Measurements from ENCODE around the gene ZNF407.
"Not testable (repeated sequence)": the region's sequence is repeated elsewhere in the genome, so short reads cannot be mapped to it uniquely, and the experiment has no call there.

ZNF407 gene

GRCh38 chr18:74971776-74972175, 374.1 kb downstream of the ZNF407 start:
- DNase-seq (ENCODE audit: low spot score) = not testable (repeated sequence)

- no peak for DNase-seq (ENCODE audit: low spot score)
Observed at GRCh38 chr18:74972354-74972753, 374.7 kb downstream of the ZNF407 start.

- no peak for DNase-seq (ENCODE audit: low spot score)
Observed at GRCh38 chr18:74975001-74975400, 377.3 kb downstream of the ZNF407 start.

GRCh38 chr18:74976331-74976909, 378.8 kb downstream of the ZNF407 start:
- no peak for DNase-seq (ENCODE audit: low spot score)

GRCh38 chr18:74977041-74977440, 379.4 kb downstream of the ZNF407 start:
- no peak for DNase-seq (ENCODE audit: low spot score)

- no peak for DNase-seq (ENCODE audit: low spot score)
Observed at GRCh38 chr18:74980669-74981068, 383.0 kb downstream of the ZNF407 start.

- no peak for DNase-seq (ENCODE audit: low spot score)
Observed at GRCh38 chr18:74981476-74981875, 383.8 kb downstream of the ZNF407 start.

- DNase-seq (ENCODE audit: low spot score) = no peak
Observed at GRCh38 chr18:74982946-74983635, 385.4 kb downstream of the ZNF407 start.

GRCh38 chr18:74989134-74989533, 391.5 kb downstream of the ZNF407 start:
- no peak for DNase-seq (ENCODE audit: low spot score)

- no peak for DNase-seq (ENCODE audit: low spot score)
Observed at GRCh38 chr18:74990563-74991081, 393.0 kb downstream of the ZNF407 start.

- no peak for DNase-seq (ENCODE audit: low spot score)
Observed at GRCh38 chr18:74994502-74995418, 397.1 kb downstream of the ZNF407 start.

GRCh38 chr18:74995419-74995736, 397.7 kb downstream of the ZNF407 start:
- DNase-seq (ENCODE audit: low spot score) = no peak

- DNase-seq (ENCODE audit: low spot score) = no peak
Observed at GRCh38 chr18:74996055-74996454, 398.4 kb downstream of the ZNF407 start.

GRCh38 chr18:74996996-74997395, 399.3 kb downstream of the ZNF407 start:
- DNase-seq (ENCODE audit: low spot score) = no peak

- no peak for DNase-seq (ENCODE audit: low spot score)
Observed at GRCh38 chr18:75000920-75001319, 403.2 kb downstream of the ZNF407 start.

- no peak for DNase-seq (ENCODE audit: low spot score)
Observed at GRCh38 chr18:75003039-75003438, 405.4 kb downstream of the ZNF407 start.

GRCh38 chr18:75003764-75004690, 406.4 kb downstream of the ZNF407 start:
- DNase-seq (ENCODE audit: low spot score) = no peak

- DNase-seq (ENCODE audit: low spot score) = no peak
Observed at GRCh38 chr18:75005626-75006025, 408.0 kb downstream of the ZNF407 start.

- no peak for DNase-seq (ENCODE audit: low spot score)
Observed at GRCh38 chr18:75008186-75008585, 410.5 kb downstream of the ZNF407 start.

GRCh38 chr18:75009296-75009695, 411.6 kb downstream of the ZNF407 start:
- no peak for DNase-seq (ENCODE audit: low spot score)

- no peak for DNase-seq (ENCODE audit: low spot score)
Observed at GRCh38 chr18:75009878-75010277, 412.2 kb downstream of the ZNF407 start.

- no peak for DNase-seq (ENCODE audit: low spot score)
Observed at GRCh38 chr18:75010278-75010677, 412.6 kb downstream of the ZNF407 start.

Data from D341Med (cell line).